Measurements from ENCODE around the gene DEK.

- TF ChIP-seq POLR2A (IDR thresholded peaks at IDR 0.05; ENCODE audit: low read length) (no peak), GATA1 (IDR thresholded peaks at IDR 0.05; ENCODE audit: low read depth, low read length) (no peak)
Observed at GRCh38 chr6:18269253-18269652, 4.9 kb upstream of the DEK start.

All from erythroblast (primary cell).